Right lung (tissue), 10 donors: ENCODE data around the gene IL5RA. TPM values are rescaled to one million over a fixed set of nuclear protein-coding genes. Genes with fewer than 3 reads are reported as not detected.

Experiments used
- DNase-seq, 2 donors: peaks; one replicate each; pipeline ENCODE4 v3.0.0-alpha.2; 2013
- long read RNA-seq, 8 donors: transcript quantifications; one replicate each; lab custom pipeline, GENCODE V29; 2026
- polyA plus RNA-seq, 5 donors: library from polyadenylated mRNA; unstranded; fragments of 120-200 nt; gene quantifications; one replicate each; pipeline versions ENCODE4 v1.2.1 to v1.2.3, GENCODE V29; 2013; ENCODE audit warnings: inconsistent platforms in 1 of 5, low replicate concordance in 1 of 5; ENCODE audit not compliant: insufficient read length in 5 of 5, insufficient read depth in 1 of 5

The IL5RA gene
- 1 to 10 TPM; 1.6 to 4.6 (median 3.3) TPM for polyA plus RNA-seq
- long read RNA-seq, donor 1, partial matches to known transcripts: 0 of 1 reads
- long read RNA-seq, donor 1, other reads (novel, unspliced or antisense): 0 of 1 reads
- long read RNA-seq, donor 2: 0 reads
- long read RNA-seq, donor 3: 0 reads
- long read RNA-seq, donor 4: 0 reads
- long read RNA-seq, donor 5: 0 reads
- long read RNA-seq, donor 6: 0 reads
- long read RNA-seq, donor 7: 0 reads
- long read RNA-seq, donor 8: 0 reads

- peak; percentile 56 to 68 for DNase-seq
These were observed at the start of gene IL5RA for GRCh38 chr3:3110299-3110630. Gene IL5RA (minus strand): TSS chr3:3110374. CDS start chr3:3104984, 5,390 bp downstream.

- no peak for DNase-seq
These were observed 47.3 kb upstream of the IL5RA start for GRCh38 chr3:3157484-3157883.

GRCh38 chr3:3154879-3155610, 44.9 kb upstream of the IL5RA start:
- no peak for DNase-seq

GRCh38 chr3:3151513-3151912, 41.3 kb upstream of the IL5RA start:
- no peak for DNase-seq

- DNase-seq: no peak
These were observed 39.4 kb upstream of the IL5RA start for GRCh38 chr3:3149560-3149959.

GRCh38 chr3:3145831-3146230, 35.7 kb upstream of the IL5RA start:
- no peak for DNase-seq

- DNase-seq: no peak
These were observed 31.8 kb upstream of the IL5RA start for GRCh38 chr3:3141939-3142338.

- no peak for DNase-seq
These were observed 27.4 kb upstream of the IL5RA start for GRCh38 chr3:3137526-3137925.

GRCh38 chr3:3134750-3135448, 24.7 kb upstream of the IL5RA start:
- DNase-seq: no peak

GRCh38 chr3:3133500-3133899, 23.3 kb upstream of the IL5RA start:
- DNase-seq: no peak

- no peak for DNase-seq
These were observed 19.4 kb upstream of the IL5RA start for GRCh38 chr3:3129579-3129978.

- no peak for DNase-seq
These were observed 17.3 kb upstream of the IL5RA start for GRCh38 chr3:3127432-3128010.

GRCh38 chr3:3126477-3127431, 16.6 kb upstream of the IL5RA start, which contains the start of gene TRNT1:
Gene TRNT1 (plus strand): TSS chr3:3126940. CDS start chr3:3129041, 2,101 bp downstream.
- DNase-seq: peak; percentile 93 to 95

GRCh38 chr3:3125977-3126376, 15.8 kb upstream of the IL5RA start:
- DNase-seq: no peak

- no peak for DNase-seq
These were observed 9.2 kb upstream of the IL5RA start for GRCh38 chr3:3119393-3119851.

- DNase-seq: no peak
These were observed 7.5 kb upstream of the IL5RA start for GRCh38 chr3:3117651-3118050.

- DNase-seq: no peak
These were observed 3.0 kb upstream of the IL5RA start for GRCh38 chr3:3113042-3113709.

- no peak for DNase-seq
These were observed 681 bp upstream of the IL5RA start for GRCh38 chr3:3110749-3111361.

GRCh38 chr3:3109407-3110298, 521 bp downstream of the IL5RA start:
- DNase-seq: no peak
